Esophagus squamous epithelium (tissue), 4 donors: ENCODE measurements around the gene RFX8.

ENCODE experiments used
- CTCF ChIP-seq, 6 experiments: fragments of 450-650 bp in 4 of 6; fragments of 200-600 bp in 2 of 6; sonication (generic) in 2 of 6; IDR thresholded peaks; one replicate each; pipeline ENCODE4 v1.5.1; 2016 to 2019; ENCODE audit warnings: antibody characterized with exemption in 6 of 6, mild to moderate bottlenecking in 4 of 6, moderate library complexity in 4 of 6
- POLR2A ChIP-seq, 4 donors: fragments of 450-650 bp; IDR thresholded peaks; one replicate each; pipeline ENCODE4 v1.6.1; 2017; ENCODE audit warnings: antibody characterized with exemption in 4 of 4, mild to moderate bottlenecking in 4 of 4, moderate library complexity in 3 of 4

- TF ChIP-seq CTCF (IDR thresholded peaks at IDR 0.05) (no peak), POLR2A (IDR thresholded peaks at IDR 0.05) (no peak)
Measured at GRCh38 chr2:101395545-101396315, 79.2 kb downstream of the RFX8 start.
